Muscle layer of colon (tissue), 2 donors: Measurements from ENCODE around the gene CAT.
"Not testable (repeated sequence)": the region's sequence is repeated elsewhere in the genome, so short reads cannot be mapped to it uniquely, and the experiment has no call there.

Experiments used
- H3K27ac ChIP-seq: one replicate; pipeline ENCODE4 v1.7.0; 2013; ENCODE audit warnings: low read depth, mild to moderate bottlenecking, low read length, moderate library complexity
- H3K27me3 ChIP-seq, 2 donors: one replicate each; pipeline ENCODE4 v1.7.0; 2013; ENCODE audit warnings: low read length in 2 of 2, mild to moderate bottlenecking in 2 of 2; ENCODE audit not compliant: insufficient read depth in 2 of 2, control insufficient read depth in 1 of 2
- H3K36me3 ChIP-seq: one replicate; pipeline ENCODE4 v1.7.0; 2013; ENCODE audit warnings: mild to moderate bottlenecking, low read length; ENCODE audit not compliant: insufficient read depth
- H3K4me1 ChIP-seq: one replicate; pipeline ENCODE4 v1.7.0; 2013; ENCODE audit warnings: mild to moderate bottlenecking, low read length; ENCODE audit not compliant: insufficient read depth
- H3K4me3 ChIP-seq, 2 donors: one replicate each; pipeline ENCODE4 v1.7.0; 2013; ENCODE audit warnings: low read length in 2 of 2, low read depth in 1 of 2, mild to moderate bottlenecking in 1 of 2, moderate library complexity in 1 of 2
- H3K9ac ChIP-seq: one replicate; pipeline ENCODE4 v1.7.0; 2013; ENCODE audit warnings: low read length
- H3K9me3 ChIP-seq: one replicate; pipeline ENCODE4 v1.7.0; 2013; ENCODE audit warnings: mild to moderate bottlenecking, low read length
- donor health status: abdominal sarcoma.
- donor health status: Adenocarcinoma of cecum.

The CAT gene

GRCh38 chr11:34408580-34409172 is 30.1 kb upstream of the CAT start:
- H3K4me3 ChIP-seq, result no peak overlapping the region
- H3K27ac ChIP-seq, result no peak overlapping the region
- H3K9me3 ChIP-seq, result peaks cover 7% of the 10 kb centered on the region
- no peaks in the 10 kb centered on the region for H3K27me3 ChIP-seq
- H3K4me1 ChIP-seq, result no peaks in the 10 kb centered on the region
- no peak overlapping the region for H3K9ac ChIP-seq
- H3K36me3 ChIP-seq, result no peaks in the 10 kb centered on the region

DNA sequence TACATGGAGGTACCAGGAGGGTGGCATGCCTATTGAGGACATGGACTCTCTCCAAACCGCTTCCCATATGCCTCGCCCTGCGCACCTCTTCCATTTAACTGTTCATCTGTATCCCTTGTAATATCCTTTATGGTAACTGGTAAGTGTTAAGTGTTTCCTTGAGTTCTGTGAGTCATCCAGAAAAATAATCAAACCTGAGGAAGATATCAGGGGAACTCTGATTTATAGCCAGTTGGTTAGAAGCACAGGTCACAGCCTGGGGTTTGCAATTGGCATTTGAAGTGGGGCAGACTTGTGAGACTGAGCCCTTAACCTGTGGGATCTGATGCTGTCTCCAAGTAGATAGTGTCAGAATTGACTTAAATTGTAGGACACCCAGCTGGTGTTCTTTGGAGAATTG is 27.6 kb upstream of the CAT start:
- no peaks in the 10 kb centered on the region for H3K4me1 ChIP-seq
- H3K9me3 ChIP-seq, result peaks cover 7% of the 10 kb centered on the region
- H3K27me3 ChIP-seq, result no peaks in the 10 kb centered on the region
- H3K36me3 ChIP-seq, result no peaks in the 10 kb centered on the region
- H3K4me3 ChIP-seq, result no peak overlapping the region
- no peak overlapping the region for H3K9ac ChIP-seq
- H3K27ac ChIP-seq, result no peak overlapping the region

- H3K4me3 ChIP-seq, result no peak overlapping the region
- peaks cover 7% of the 10 kb centered on the region for H3K9me3 ChIP-seq
- no peak overlapping the region for H3K9ac ChIP-seq
- H3K27me3 ChIP-seq, result no peaks in the 10 kb centered on the region
- no peaks in the 10 kb centered on the region for H3K4me1 ChIP-seq
- no peak overlapping the region for H3K27ac ChIP-seq
- H3K36me3 ChIP-seq, result no peaks in the 10 kb centered on the region
Observed at GRCh38 chr11:34411791-34412190, 26.9 kb upstream of the CAT start.

DNA sequence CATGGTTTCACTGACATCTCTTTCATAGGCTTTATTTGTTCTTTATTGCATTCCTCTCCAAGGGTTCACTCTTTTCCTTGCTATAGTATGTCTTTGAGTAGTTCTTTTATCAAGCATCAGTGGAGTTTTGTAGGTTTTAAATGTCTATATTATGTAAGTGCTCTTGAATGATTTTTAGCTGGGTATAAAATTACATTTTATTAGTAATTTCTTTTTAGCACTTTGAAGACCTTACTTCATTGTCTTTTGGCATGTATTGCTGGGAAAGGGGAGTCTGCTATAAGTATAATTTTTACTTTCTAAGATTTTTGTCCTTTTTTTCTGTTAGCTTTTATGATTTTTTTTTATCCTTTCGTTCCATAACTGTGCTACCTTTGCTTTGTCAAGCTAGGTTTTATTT is 25.5 kb upstream of the CAT start:
- no peak overlapping the region for H3K4me3 ChIP-seq
- H3K27ac ChIP-seq, result no peak overlapping the region
- H3K36me3 ChIP-seq, result no peaks in the 10 kb centered on the region
- H3K27me3 ChIP-seq, result no peaks in the 10 kb centered on the region
- H3K4me1 ChIP-seq, result no peaks in the 10 kb centered on the region
- H3K9me3 ChIP-seq, result peaks cover 7% of the 10 kb centered on the region
- no peak overlapping the region for H3K9ac ChIP-seq

DNA sequence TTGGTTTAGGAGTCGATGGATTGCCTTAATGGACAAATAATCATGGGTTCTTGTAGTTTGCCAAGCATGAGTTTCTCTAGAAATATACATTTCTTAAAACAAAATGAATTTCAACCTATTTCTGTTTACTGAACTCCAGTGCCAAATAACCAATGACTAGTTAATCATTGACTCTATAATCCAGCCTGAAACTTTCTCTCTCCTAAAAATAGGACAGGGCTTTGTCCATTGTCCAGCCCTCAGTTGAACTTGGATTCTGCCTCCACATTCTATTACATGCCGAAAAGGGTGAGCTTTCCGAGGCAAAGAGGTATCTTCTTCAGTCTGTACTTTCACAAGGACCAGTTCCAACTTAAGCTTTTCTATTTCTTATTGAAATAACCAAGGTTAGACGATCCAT is 23.2 kb upstream of the CAT start:
- Histone ChIP-seq H3K27me3 (no peaks in the 10 kb centered on the region), H3K36me3 (no peaks in the 10 kb centered on the region), H3K27ac (no peak overlapping the region)

DNA sequence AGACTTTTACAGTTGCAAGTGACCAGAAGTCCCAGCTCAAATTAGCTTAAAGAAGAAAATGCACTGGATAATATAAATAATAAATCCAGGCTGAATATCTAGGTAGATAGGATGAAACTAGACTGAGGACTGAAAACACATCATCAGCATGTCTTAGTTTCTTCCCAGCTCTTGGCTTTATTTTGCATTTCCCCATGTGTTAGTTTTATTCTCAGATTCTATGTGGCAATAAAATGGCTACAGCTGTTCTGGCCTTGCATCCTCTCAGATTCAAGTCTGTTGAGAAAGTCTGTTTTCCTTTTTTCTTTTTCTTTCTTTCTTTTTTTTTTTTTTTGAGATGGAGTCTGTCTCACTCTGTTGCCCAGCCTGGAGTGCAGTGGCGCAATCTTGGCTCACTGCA is 22.6 kb upstream of the CAT start:
- H3K36me3 ChIP-seq, result no peaks in the 10 kb centered on the region
- H3K9ac ChIP-seq, result no peak overlapping the region
- no peaks in the 10 kb centered on the region for H3K4me1 ChIP-seq
- H3K27me3 ChIP-seq, result no peaks in the 10 kb centered on the region
- no peak overlapping the region for H3K27ac ChIP-seq
- H3K9me3 ChIP-seq, result peaks cover 7% of the 10 kb centered on the region
- H3K4me3 ChIP-seq, result no peak overlapping the region

More for the DNA sequence above, 23.2 kb upstream of the CAT start:
- peaks cover 7% of the 10 kb centered on the region for H3K9me3 ChIP-seq
- H3K4me1 ChIP-seq, result no peaks in the 10 kb centered on the region
- no peak overlapping the region for H3K9ac ChIP-seq
- H3K4me3 ChIP-seq, result no peak overlapping the region

- H3K36me3 ChIP-seq, result no peaks in the 10 kb centered on the region
- no peak overlapping the region for H3K9ac ChIP-seq
- no peaks in the 10 kb centered on the region for H3K27me3 ChIP-seq
- no peak overlapping the region for H3K4me3 ChIP-seq
- H3K9me3 ChIP-seq, result peaks cover 7% of the 10 kb centered on the region
- H3K4me1 ChIP-seq, result no peaks in the 10 kb centered on the region
- no peak overlapping the region for H3K27ac ChIP-seq
Observed at GRCh38 chr11:34416766-34417165, 22.0 kb upstream of the CAT start.

DNA sequence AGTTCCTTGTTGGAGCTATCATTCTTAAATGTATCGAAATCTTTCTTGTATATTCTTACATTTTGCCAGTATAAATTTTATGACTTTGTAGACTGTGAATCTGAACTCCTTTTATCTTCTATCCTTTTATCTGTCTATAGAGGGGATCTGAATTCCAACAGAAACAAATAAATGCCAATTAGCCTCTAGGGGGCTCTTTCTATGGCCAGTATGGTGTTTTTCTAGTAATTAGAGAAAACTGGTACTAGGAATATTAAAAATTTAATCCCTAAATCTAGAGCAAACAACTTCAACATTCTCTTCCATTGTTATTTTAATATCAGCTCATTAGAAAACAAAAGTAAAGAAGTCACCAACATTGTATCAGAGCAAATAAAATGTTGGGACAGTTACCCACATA is 21.5 kb upstream of the CAT start:
- no peak overlapping the region for H3K9ac ChIP-seq
- H3K9me3 ChIP-seq, result peaks cover 7% of the 10 kb centered on the region
- no peak overlapping the region for H3K4me3 ChIP-seq
- H3K4me1 ChIP-seq, result no peaks in the 10 kb centered on the region
- no peak overlapping the region for H3K27ac ChIP-seq
- H3K36me3 ChIP-seq, result no peaks in the 10 kb centered on the region
- no peaks in the 10 kb centered on the region for H3K27me3 ChIP-seq

DNA sequence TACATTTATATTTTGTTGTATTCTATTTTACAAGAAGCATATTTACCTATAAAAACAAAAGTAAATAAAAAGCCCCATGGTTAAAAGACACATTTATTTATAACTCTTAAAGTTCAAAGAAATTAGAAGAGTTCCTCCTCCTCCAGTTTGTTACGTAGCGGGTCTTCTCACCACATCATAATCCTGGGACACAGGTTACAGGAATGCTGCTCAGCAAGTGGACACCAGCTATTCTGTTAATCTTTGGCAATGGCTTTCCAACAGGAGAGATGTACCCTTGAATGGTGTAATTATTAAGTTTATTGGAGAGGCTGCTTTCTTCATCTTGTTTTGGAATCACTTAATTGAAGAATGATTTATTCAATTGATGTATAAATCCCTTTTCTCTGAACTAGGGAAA is 19.6 kb upstream of the CAT start:
- Histone ChIP-seq H3K9me3 (no peaks in the 10 kb centered on the region), H3K4me1 (no peaks in the 10 kb centered on the region), H3K27ac (no peak overlapping the region), H3K9ac (no peak overlapping the region), H3K36me3 (no peaks in the 10 kb centered on the region), H3K27me3 (no peaks in the 10 kb centered on the region), H3K4me3 (no peak overlapping the region)

GRCh38 chr11:34423300-34423699 is 15.4 kb upstream of the CAT start:
- Histone ChIP-seq H3K36me3 (no peaks in the 10 kb centered on the region), H3K4me1 (no peaks in the 10 kb centered on the region), H3K4me3 (no peak overlapping the region), H3K9ac (no peak overlapping the region), H3K9me3 (no peaks in the 10 kb centered on the region), H3K27ac (no peak overlapping the region), H3K27me3 (no peaks in the 10 kb centered on the region)

DNA sequence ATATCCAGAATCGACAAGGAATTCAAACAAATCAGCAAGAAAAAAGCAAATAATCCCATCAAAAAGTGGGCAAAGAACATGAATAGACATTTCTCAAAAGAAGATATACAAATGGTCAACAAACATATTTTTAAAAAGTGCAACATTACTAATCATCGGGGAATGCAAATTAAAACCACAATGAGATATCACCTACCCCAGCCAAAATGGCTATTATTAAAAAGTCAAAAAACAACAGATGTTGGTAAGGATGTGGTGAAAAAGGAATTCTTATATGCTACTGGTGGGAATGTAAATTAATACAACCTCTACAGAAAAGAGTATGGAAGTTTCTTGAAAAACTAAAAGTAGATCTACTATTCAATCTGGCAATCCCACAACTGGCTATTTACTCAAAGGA is 13.9 kb upstream of the CAT start:
- H3K27ac ChIP-seq, H3K9ac ChIP-seq, H3K9me3 ChIP-seq, H3K4me1 ChIP-seq, H3K27me3 ChIP-seq, H3K36me3 ChIP-seq, H3K4me3 ChIP-seq: not testable (repeated sequence)

GRCh38 chr11:34425360-34425759 is 13.4 kb upstream of the CAT start:
- H3K27ac ChIP-seq, result no peak overlapping the region
- no peak overlapping the region for H3K4me3 ChIP-seq
- H3K9me3 ChIP-seq, result no peaks in the 10 kb centered on the region
- no peaks in the 10 kb centered on the region for H3K4me1 ChIP-seq
- H3K27me3 ChIP-seq, result no peaks in the 10 kb centered on the region
- no peaks in the 10 kb centered on the region for H3K36me3 ChIP-seq
- H3K9ac ChIP-seq, result no peak overlapping the region
